ENCODE results near the gene F2. TPM values are rescaled to one million over a fixed set of nuclear protein-coding genes. Genes with fewer than 3 reads are reported as not detected.

F2 gene
- total and polyA plus RNA-seq, 11 donors: 0.08 to 0.18 (median 0.17) TPM; not detected in 8

GRCh38 chr11:46675288-46675851 lies 43.6 kb upstream of the F2 start:
- 29 to 38% (median 33%) methylated on average over 4 of the region's 4 CpGs for WGBS, 4 donors

GRCh38 chr11:46675949-46676348 lies 43.1 kb upstream of the F2 start:
- intact Hi-C loops (cut with DNase I): no loop called here
- no peaks in the 10 kb centered on the region for H3K27me3 ChIP-seq
- DNase-seq: no peak

More at GRCh38 chr11:46675288-46675851, 43.6 kb upstream of the F2 start:
- peak in 3 of 5 donors; percentile 67 to 72 (median 71) for DNase-seq
- no peaks in the 10 kb centered on the region for H3K27me3 ChIP-seq
- intact Hi-C loops (cut with DNase I): no loop called here
- H3K27ac ChIP-seq: peak overlapping the region; percentile 63 to 91 (median 78)
- TF ChIP-seq CTCF (IDR thresholded peaks at IDR 0.05) (peak in 2 of 12 donors; percentile 4 to 11), POLR2A (IDR thresholded peaks at IDR 0.05) (no peak)
- no peaks in the 10 kb centered on the region for H3K9me3 ChIP-seq
- peaks cover 4 to 74% (median 39%) of the 10 kb centered on the region in 12 donors for H3K4me1 ChIP-seq
- H3K36me3 ChIP-seq: peaks cover 0 to 79% (median 68%) of the 10 kb centered on the region in 9 donors
- peak; percentile 51 to 77 (median 72) for ATAC-seq
- no peak overlapping the region for H3K4me3 ChIP-seq

GRCh38 chr11:46676436-46677158 lies 42.4 kb upstream of the F2 start:
- WGBS, 4 donors: 67 to 73% (median 71%) methylated on average over 15 of the region's 15 CpGs
- ATAC-seq (peak in 1 of 4 donors; percentile 22), DNase-seq (peak in 3 of 5 donors; percentile 59 to 74 (median 69))
- Histone ChIP-seq H3K36me3 (peaks cover 0 to 79% (median 68%) of the 10 kb centered on the region in 9 donors), H3K4me3 (no peak overlapping the region), H3K4me1 (peaks cover 4 to 62% (median 39%) of the 10 kb centered on the region in 12 donors), H3K27ac (peak overlapping the region in 11 of 12 donors; percentile 9 to 91 (median 70)), H3K27me3 (no peaks in the 10 kb centered on the region), H3K9me3 (no peaks in the 10 kb centered on the region)
- intact Hi-C loops (cut with DNase I): no loop called here
- TF ChIP-seq CTCF (IDR thresholded peaks at IDR 0.05) (no peak), POLR2A (IDR thresholded peaks at IDR 0.05) (no peak)

More at GRCh38 chr11:46675949-46676348, 43.1 kb upstream of the F2 start:
- H3K27ac ChIP-seq: peak overlapping the region; percentile 63 to 91 (median 78)
- 88 to 92% (median 90%) methylated on average over 7 of the region's 7 CpGs for WGBS, 4 donors
- H3K36me3 ChIP-seq: peaks cover 0 to 79% (median 68%) of the 10 kb centered on the region in 9 donors
- H3K4me1 ChIP-seq: peaks cover 4 to 69% (median 39%) of the 10 kb centered on the region in 12 donors
- no peak for TF ChIP-seq CTCF (IDR thresholded peaks at IDR 0.05)
- no peak overlapping the region for H3K4me3 ChIP-seq
- no peak for ATAC-seq
- no peaks in the 10 kb centered on the region for H3K9me3 ChIP-seq

- no peak for DNase-seq
- Histone ChIP-seq H3K27ac (peak overlapping the region in 11 of 12 donors; percentile 28 to 91 (median 63)), H3K4me3 (no peak overlapping the region), H3K27me3 (no peaks in the 10 kb centered on the region), H3K9me3 (no peaks in the 10 kb centered on the region), H3K36me3 (peaks cover 0 to 79% (median 67%) of the 10 kb centered on the region in 9 donors), H3K4me1 (peaks cover 4 to 56% (median 39%) of the 10 kb centered on the region in 12 donors)
- no peak for TF ChIP-seq CTCF (IDR thresholded peaks at IDR 0.05)
- no peak for ATAC-seq
- intact Hi-C loops (cut with DNase I): no loop called here
- 70 to 78% (median 71%) methylated on average over 6 to 8 of the region's 8 CpGs for WGBS, 4 donors
Observed at GRCh38 chr11:46677169-46677568, 41.8 kb upstream of the F2 start.

Data from heart left ventricle (tissue), 16 donors.